Endothelial cell (in vitro differentiated cells): Measurements from ENCODE around the gene INF2. TPM values are rescaled to one million over a fixed set of nuclear protein-coding genes. Genes with fewer than 3 reads are reported as not detected.

Experiments used
- DNase-seq: peaks from one replicate; pipeline ENCODE4 v3.0.0; 2021; ENCODE audit warnings: low spot score
- H3K27ac Mint-ChIP-seq: one replicate; pipeline ENCODE4 v1.8.0; 2021; ENCODE audit warnings: mixed read lengths, inconsistent platforms; ENCODE audit not compliant: unreplicated experiment
- H3K27me3 Mint-ChIP-seq: one replicate; pipeline ENCODE4 v1.8.0; 2021; ENCODE audit warnings: mild to moderate bottlenecking, moderate library complexity, mixed read lengths, inconsistent platforms; ENCODE audit not compliant: unreplicated experiment
- H3K36me3 Mint-ChIP-seq: one replicate; pipeline ENCODE4 v1.8.0; 2021; ENCODE audit warnings: mild to moderate bottlenecking, low read depth, mixed read lengths, inconsistent platforms; ENCODE audit not compliant: unreplicated experiment
- H3K4me1 Mint-ChIP-seq: one replicate; pipeline ENCODE4 v1.8.0; 2021; ENCODE audit warnings: mild to moderate bottlenecking, mixed read lengths, inconsistent platforms; ENCODE audit not compliant: unreplicated experiment
- H3K4me3 Mint-ChIP-seq: one replicate; pipeline ENCODE4 v1.8.0; 2021; ENCODE audit warnings: mild to moderate bottlenecking, mixed read lengths, inconsistent platforms; ENCODE audit not compliant: unreplicated experiment
- H3K9me3 Mint-ChIP-seq: one replicate; pipeline ENCODE4 v1.8.0; 2021; ENCODE audit warnings: mixed read lengths, inconsistent platforms; ENCODE audit not compliant: unreplicated experiment
- CTCF ChIP-seq: fragments of 200-600 bp; sonication (generic); IDR thresholded peaks from one replicate; pipeline ENCODE4 v1.5.0; 2021; ENCODE audit warnings: antibody characterized with exemption; ENCODE audit not compliant: unreplicated experiment
- total RNA-seq: library from RNA; stranded (reverse); fragmentation: NEBNext Ultra II Directional; extraction: Animal tissue kit (Norgen Biotek cat#: 25700); gene quantifications from one replicate; pipeline ENCODE4 v1.2.1, GENCODE V29; 2021; ENCODE audit not compliant: unreplicated experiment

The INF2 gene
- total RNA-seq, 1 donor from 2014 or later, result 97.2 TPM

GRCh38 chr14:104766863-104767633, 77.6 kb downstream of the INF2 start:
- Mint-ChIP-seq H3K4me1 (peaks cover 34% of the 10 kb centered on the region), H3K4me3 (peak overlapping the region; percentile 76), H3K27me3 (peaks cover 11% of the 10 kb centered on the region), H3K9me3 (no peaks in the 10 kb centered on the region), H3K36me3 (peaks cover 29% of the 10 kb centered on the region), H3K27ac (peak overlapping the region; percentile 96)
- no peak for TF ChIP-seq CTCF
- peak; percentile 48 for DNase-seq

GRCh38 chr14:104767634-104767918, 78.2 kb downstream of the INF2 start:
- no peak for TF ChIP-seq CTCF
- Mint-ChIP-seq H3K4me3 (peak overlapping the region; percentile 76), H3K36me3 (peaks cover 28% of the 10 kb centered on the region), H3K27ac (peak overlapping the region; percentile 96), H3K9me3 (no peaks in the 10 kb centered on the region), H3K4me1 (peaks cover 34% of the 10 kb centered on the region), H3K27me3 (peaks cover 12% of the 10 kb centered on the region)
- no peak for DNase-seq

- Mint-ChIP-seq H3K27ac (peak overlapping the region; percentile 96), H3K36me3 (peaks cover 28% of the 10 kb centered on the region), H3K27me3 (peaks cover 14% of the 10 kb centered on the region), H3K4me3 (peak overlapping the region; percentile 76), H3K4me1 (peaks cover 34% of the 10 kb centered on the region), H3K9me3 (no peaks in the 10 kb centered on the region)
- peak; percentile 97 for TF ChIP-seq CTCF
- peak; percentile 99 for DNase-seq
Observed at GRCh38 chr14:104768437-104769323, 79.3 kb downstream of the INF2 start.

- H3K27ac Mint-ChIP-seq, result peak overlapping the region; percentile 30
- no peak for DNase-seq
- H3K36me3 Mint-ChIP-seq, result peaks cover 28% of the 10 kb centered on the region
- peaks cover 16% of the 10 kb centered on the region for H3K27me3 Mint-ChIP-seq
- H3K4me3 Mint-ChIP-seq, result peak overlapping the region; percentile 12
- TF ChIP-seq CTCF, result no peak
- H3K4me1 Mint-ChIP-seq, result peaks cover 34% of the 10 kb centered on the region
- no peaks in the 10 kb centered on the region for H3K9me3 Mint-ChIP-seq
Observed at GRCh38 chr14:104769324-104770071, 80.1 kb downstream of the INF2 start.
